IMR-90 (cell line): ENCODE results near the gene CAMSAP3. TPM values are rescaled to one million over a fixed set of nuclear protein-coding genes. Genes with fewer than 3 reads are reported as not detected.

Experiments
- CTCF ChIP-seq: conservative IDR thresholded peaks from 2 replicates; pipeline ENCODE4 v1.5.1; 2012; ENCODE audit warnings: mild to moderate bottlenecking, low read depth, low read length, improper control_type of control experiment
- MAFK ChIP-seq: IDR thresholded peaks from 2 replicates; pipeline ENCODE4 v1.6.1; 2012; ENCODE audit warnings: low read depth, low read length, improper control_type of control experiment
- USF2 ChIP-seq: fragments of 150-350 bp; IDR thresholded peaks from 2 replicates; pipeline ENCODE4 v1.6.1; 2017; ENCODE audit warnings: mild to moderate bottlenecking, antibody characterized with exemption, low read length, low read depth
- polyA plus RNA-seq, 3 experiments: library from polyadenylated mRNA; depleted of rRNA; stranded (reverse); fragments of >200 nt; gene quantifications; 2 replicates each; pipeline ENCODE4 v1.2.3, GENCODE V29; 2012; ENCODE audit warnings: low replicate concordance in 1 of 3
- total RNA-seq: library from RNA; depleted of rRNA; stranded (reverse); fragments of >200 nt; gene quantifications from 2 replicates; pipeline ENCODE4 v1.2.3, GENCODE V29; 2012

CAMSAP3 gene
- total and polyA plus RNA-seq, 2 of the 4 experiments (the other 2 are of a cell fraction) = not detected

DNA sequence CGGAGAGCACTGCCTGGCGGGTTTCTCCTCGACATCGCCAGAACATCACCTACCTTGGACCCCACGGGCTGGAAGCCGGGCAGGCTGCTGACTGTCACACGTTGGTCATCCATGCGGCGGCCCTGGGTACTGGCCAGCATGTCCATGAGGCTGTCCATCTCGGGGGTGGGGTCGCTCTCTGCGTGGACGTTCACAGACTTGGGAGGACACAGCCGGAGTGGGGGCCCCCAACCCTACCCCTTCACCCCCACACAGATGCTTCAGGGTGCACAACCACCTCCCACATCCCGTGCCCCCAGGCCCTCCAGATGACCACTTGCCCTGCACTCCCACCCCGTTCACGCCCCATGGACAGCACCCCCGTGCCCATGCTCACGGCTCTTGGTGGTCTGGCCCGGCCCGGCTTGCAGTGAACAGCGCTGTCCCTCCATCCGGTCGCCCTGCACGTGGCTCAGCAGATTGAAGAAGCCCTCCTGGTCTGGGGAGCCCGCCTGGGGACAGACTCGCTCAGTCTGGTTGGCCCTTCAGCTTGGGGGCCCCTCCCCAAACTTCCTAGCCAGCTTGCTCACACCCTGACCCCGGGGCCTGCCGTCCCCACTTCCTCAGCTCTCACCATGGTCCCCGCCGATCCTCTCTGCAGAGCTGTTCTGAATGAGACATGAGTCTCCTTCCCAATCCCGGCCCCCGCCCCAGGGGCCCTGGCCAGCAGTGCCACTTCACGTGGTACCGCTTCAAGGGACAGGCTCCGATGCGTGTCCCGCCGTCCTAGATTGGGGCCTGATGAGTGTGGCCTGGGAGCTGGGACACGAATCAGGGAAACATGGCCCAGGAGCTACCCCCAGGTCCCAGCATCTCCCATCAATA, 36.9 kb downstream of the CAMSAP3 start (continued):
- TF ChIP-seq MAFK (no peak), USF2 (no peak), CTCF (no peak)
